IMR-90 (cell line): Measurements from ENCODE around the gene ZNF497. TPM values are rescaled to one million over a fixed set of nuclear protein-coding genes. Genes with fewer than 3 reads are reported as not detected.

Experiments
- ATAC-seq: fragments of 200-7000 bp; cut with Tn5 transposase; 2 replicates; pipeline ENCODE4 v1.9.1; 2020; ENCODE audit warnings: low read depth, mild to moderate bottlenecking, moderate library complexity
- BruUV-seq: library from RNA; stranded (reverse); fragments of 400-500 nt; replicated peaks from 2 replicates; lab custom pipeline; 2021; lab: Mats Ljungman, UMichigan
- CTCF ChIA-PET: fragments of 300-600 bp; formaldehyde crosslinking; extraction: SDS; loops from one replicate; lab custom pipeline; 2021; ENCODE audit warnings: antibody characterized with exemption; lab: Yijun Ruan, JAX
- POLR2A ChIA-PET: fragments of 300-600 bp; sonication (Branson Sonifier 250); formaldehyde crosslinking; loops from one replicate; lab custom pipeline; 2022; ENCODE audit warnings: antibody characterized with exemption; ENCODE audit not compliant: unreplicated experiment; lab: Charles Lee
- DNase-seq: peaks from one replicate; pipeline ENCODE4 v3.0.0; 2013
- H2AFZ ChIP-seq: replicated peaks from 2 replicates; pipeline ENCODE3; 2013; ENCODE audit warnings: low read length, mild to moderate bottlenecking; ENCODE audit not compliant: poor library complexity
- H2AK5ac ChIP-seq: 2 replicates; pipeline ENCODE4 v1.6.1; 2013; ENCODE audit warnings: low read depth, low read length, inconsistent platforms
- H2AK9ac ChIP-seq: replicated peaks from 2 replicates; pipeline ENCODE3; 2013; ENCODE audit warnings: mild to moderate bottlenecking, low read depth, low read length, moderate library complexity; ENCODE audit not compliant: poor library complexity
- H2BK120ac ChIP-seq: 2 replicates; pipeline ENCODE4 v1.6.1; 2013; ENCODE audit warnings: low read depth, low read length, inconsistent platforms
- H2BK15ac ChIP-seq: 3 replicates; pipeline ENCODE4 v1.6.1; 2013; ENCODE audit warnings: low read depth, low read length, inconsistent platforms
- H2BK20ac ChIP-seq: 2 replicates; pipeline ENCODE4 v1.6.1; 2013; ENCODE audit warnings: low read depth, mild to moderate bottlenecking, inconsistent platforms, low read length, moderate library complexity
- H2BK5ac ChIP-seq: 2 replicates; pipeline ENCODE4 v1.6.1; 2013; ENCODE audit warnings: mild to moderate bottlenecking, low read depth, low read length, inconsistent platforms; ENCODE audit not compliant: poor library complexity, severe bottlenecking
- H3K14ac ChIP-seq: replicated peaks from 2 replicates; pipeline ENCODE4 v1.6.1; 2013; ENCODE audit warnings: low read depth, low read length, inconsistent platforms
- H3K18ac ChIP-seq: 2 replicates; pipeline ENCODE4 v1.6.1; 2013; ENCODE audit warnings: low read depth, low read length, control low read depth
- H3K23ac ChIP-seq: 2 replicates; pipeline ENCODE4 v1.6.1; 2013; ENCODE audit warnings: low read depth, low read length, inconsistent platforms
- H3K27ac ChIP-seq: 2 replicates; pipeline ENCODE4 v1.5.1; 2013; ENCODE audit warnings: mild to moderate bottlenecking, control low read depth, low read length; ENCODE audit not compliant: insufficient read depth
- H3K27me3 ChIP-seq: 2 replicates; pipeline ENCODE4 v1.6.1; 2013; ENCODE audit warnings: low read length; ENCODE audit not compliant: control insufficient read depth, insufficient read depth
- H3K36me3 ChIP-seq: 2 replicates; pipeline ENCODE4 v1.6.1; 2013; ENCODE audit warnings: low read length, mixed read lengths; ENCODE audit not compliant: control insufficient read depth, insufficient read depth
- H3K4ac ChIP-seq: 2 replicates; pipeline ENCODE4 v1.6.1; 2013; ENCODE audit warnings: low read depth, low read length, inconsistent platforms
- H3K4me1 ChIP-seq: 2 replicates; pipeline ENCODE4 v1.6.1; 2013; ENCODE audit warnings: low read length, mixed read lengths; ENCODE audit not compliant: control insufficient read depth, insufficient read depth
- H3K4me2 ChIP-seq: 2 replicates; pipeline ENCODE4 v1.6.1; 2013; ENCODE audit warnings: low read depth, mild to moderate bottlenecking, control low read depth, low read length, moderate library complexity
- H3K4me3 ChIP-seq: 2 replicates; pipeline ENCODE4 v1.5.1; 2013; ENCODE audit warnings: low read depth, mild to moderate bottlenecking, control low read depth, low read length, moderate library complexity; ENCODE audit not compliant: insufficient read depth
- H3K56ac ChIP-seq: 2 replicates; pipeline ENCODE4 v1.6.1; 2013; ENCODE audit warnings: low read length, inconsistent platforms; ENCODE audit not compliant: insufficient read depth; ENCODE audit errors: extremely low read depth
- H3K79me1 ChIP-seq, 2 experiments: 2 replicates each; pipeline ENCODE4 v1.6.1; 2013; ENCODE audit warnings: low read length in 2 of 2, inconsistent platforms in 1 of 2, low read depth in 1 of 2
- H3K9ac ChIP-seq: 2 replicates; pipeline ENCODE4 v1.6.1; 2013; ENCODE audit warnings: low read depth, low read length, control low read depth
- H3K9me1 ChIP-seq: 2 replicates; pipeline ENCODE4 v1.6.1; 2013; ENCODE audit warnings: low read length, inconsistent platforms; ENCODE audit not compliant: insufficient read depth
- H3K9me3 ChIP-seq: 2 replicates; pipeline ENCODE4 v1.6.1; 2013; ENCODE audit warnings: low read length; ENCODE audit not compliant: control insufficient read depth, insufficient read depth
- H4K20me1 ChIP-seq: 2 replicates; pipeline ENCODE4 v1.6.1; 2013; ENCODE audit warnings: low read length, inconsistent platforms; ENCODE audit not compliant: insufficient read depth
- H4K5ac ChIP-seq: 2 replicates; pipeline ENCODE4 v1.6.1; 2013; ENCODE audit warnings: mild to moderate bottlenecking, low read depth, low read length, control low read depth
- H4K8ac ChIP-seq, 2 experiments: 2 replicates each; pipeline ENCODE4 v1.6.1; 2013; ENCODE audit warnings: low read depth in 2 of 2, low read length in 2 of 2, control low read depth in 1 of 2, inconsistent platforms in 1 of 2
- H4K91ac ChIP-seq: 2 replicates; pipeline ENCODE4 v1.6.1; 2013; ENCODE audit warnings: low read depth, low read length, inconsistent platforms; ENCODE audit not compliant: insufficient read depth
- BHLHE40 ChIP-seq: fragments of 150-350 bp; IDR thresholded peaks from 2 replicates; pipeline ENCODE4 v1.6.1; 2016; ENCODE audit warnings: mild to moderate bottlenecking, low read depth, low read length
- CEBPB ChIP-seq: IDR thresholded peaks from 2 replicates; pipeline ENCODE4 v1.6.1; 2012; ENCODE audit warnings: low read depth, low read length, improper control_type of control experiment
- CHD1 ChIP-seq: IDR thresholded peaks from 2 replicates; pipeline ENCODE4 v1.6.1; 2012; ENCODE audit warnings: low read depth, low read length, improper control_type of control experiment
- ELK1 ChIP-seq: fragments of 150-350 bp; IDR thresholded peaks from 2 replicates; pipeline ENCODE4 v1.6.1; 2016; ENCODE audit warnings: low read depth, mild to moderate bottlenecking, low read length, moderate library complexity, borderline replicate concordance
- FOS ChIP-seq: fragments of 150-350 bp; IDR thresholded peaks from 2 replicates; pipeline ENCODE4 v1.6.1; 2016; ENCODE audit warnings: low read depth, low read length
- MAFK ChIP-seq: IDR thresholded peaks from 2 replicates; pipeline ENCODE4 v1.6.1; 2012; ENCODE audit warnings: low read depth, low read length, improper control_type of control experiment
- MAZ ChIP-seq: IDR thresholded peaks from 2 replicates; pipeline ENCODE4 v1.6.1; 2012; ENCODE audit warnings: low read depth, mild to moderate bottlenecking, low read length, improper control_type of control experiment, moderate library complexity, borderline replicate concordance
- MXI1 ChIP-seq: IDR thresholded peaks from 2 replicates; pipeline ENCODE4 v1.6.1; 2012; ENCODE audit warnings: low read depth, mild to moderate bottlenecking, low read length, moderate library complexity, borderline replicate concordance
- NFE2L2 ChIP-seq: fragments of 150-350 bp; IDR thresholded peaks from 2 replicates; pipeline ENCODE4 v1.6.1; 2016; ENCODE audit warnings: low read depth, mild to moderate bottlenecking, low read length
- POLR2A ChIP-seq: IDR thresholded peaks from 2 replicates; pipeline ENCODE4 v1.6.1; 2012; ENCODE audit warnings: mild to moderate bottlenecking, low read depth, low read length
- RAD21 ChIP-seq: IDR thresholded peaks from 2 replicates; pipeline ENCODE4 v1.6.1; 2012; ENCODE audit warnings: low read length, improper control_type of control experiment
- RCOR1 ChIP-seq: IDR thresholded peaks from 2 replicates; pipeline ENCODE4 v1.6.1; 2012; ENCODE audit warnings: mild to moderate bottlenecking, low read length, improper control_type of control experiment; ENCODE audit not compliant: insufficient replicate concordance
- RFX5 ChIP-seq: IDR thresholded peaks from 2 replicates; pipeline ENCODE4 v1.8.0; 2012; ENCODE audit warnings: low read depth, mild to moderate bottlenecking, low read length, moderate library complexity
- SMC3 ChIP-seq: fragments of 150-350 bp; IDR thresholded peaks from 2 replicates; pipeline ENCODE4 v1.6.1; 2016; ENCODE audit warnings: low read depth, mild to moderate bottlenecking, antibody characterized with exemption, low read length, moderate library complexity
- WGBS, 2 experiments: methylation state at CpG; one replicate each; pipeline versions ENCODE4 v1.1.5 to v1.1.7; 2013; ENCODE audit warnings: missing lambda C conversion rate in 2 of 2; ENCODE audit not compliant: insufficient read length in 1 of 2; ENCODE audit errors: extremely low coverage in 2 of 2; 5-methylcytosine and 5-hydroxymethylcytosine counted together
- dilution Hi-C: fragments of 300-500 bp; cut with HindIII; formaldehyde crosslinking; loops from one replicate; pipeline ENCODE4 v1.14.3; 2018; ENCODE audit warnings: low sequenced_read_pairs; ENCODE audit not compliant: unreplicated experiment
- in situ Hi-C: fragments of 300-500 bp; cut with MboI; formaldehyde crosslinking; loops from 3 replicates; pipeline ENCODE4 v1.14.3; 2019; ENCODE audit warnings: low sequenced_read_pairs, inconsistent platforms, mixed read lengths
- intact Hi-C: fragments of 100-400 bp; cut with micrococcal nuclease; formaldehyde crosslinking; loops from 2 replicates; pipeline ENCODE4 v1.10.0; 2022
- polyA plus RNA-seq, 3 experiments: library from polyadenylated mRNA; depleted of rRNA; stranded (reverse); fragments of >200 nt; gene quantifications; 2 replicates each; pipeline ENCODE4 v1.2.3, GENCODE V29; 2012; ENCODE audit warnings: low replicate concordance in 1 of 3
- total RNA-seq: library from RNA; depleted of rRNA; stranded (reverse); fragments of >200 nt; gene quantifications from 2 replicates; pipeline ENCODE4 v1.2.3, GENCODE V29; 2012
- TF ChIP-seq, protein P1 (sequence below): conservative IDR thresholded peaks from 2 replicates; pipeline ENCODE4 v1.5.1; 2012; ENCODE audit warnings: mild to moderate bottlenecking, low read depth, low read length, improper control_type of control experiment
- TF ChIP-seq, protein P2 (sequence below): fragments of 150-350 bp; IDR thresholded peaks from 2 replicates; pipeline ENCODE4 v1.6.1; 2017; ENCODE audit warnings: mild to moderate bottlenecking, antibody characterized with exemption, low read length, low read depth

Gene ZNF497
- total and polyA plus RNA-seq, 2 of the 4 experiments (the other 2 are of a cell fraction) = 0.18 to 0.24 TPM

- 0 out of 2 replicates have a peak, but pooled peaks have one; percentile 1 for ATAC-seq
- POLR2A ChIA-PET = interaction anchor here (0.5 kb wide), 1 partner anchor 1054 kb away, joined by 3 read pairs; no protein-coding TSS in a partner anchor
These were observed 45.2 kb upstream of the ZNF497 start for GRCh38 chr19:58407658-58408151.

More at GRCh38 chr19:58407658-58408151, 45.2 kb upstream of the ZNF497 start:
- H4K5ac ChIP-seq = peak overlapping the region; percentile 46; the same call in 1 of the 2 replicates
- no TSS peak for BruUV-seq
- peak; percentile 25 for DNase-seq
- peak overlapping the region; percentile 88 for H2AK5ac ChIP-seq
- intact Hi-C loops (loop anchor here (2.0 kb wide), 1 partner anchor 33 kb away; the partner anchor contains the start of gene ZNF132), dilution Hi-C loops (no loop called here), in situ Hi-C loops (no loop called here)
- H4K8ac ChIP-seq = peak overlapping the region; percentile 77 to 96; a peak in 3 of 4 replicates
- CTCF ChIA-PET = no interaction called here
- H3K4me1 ChIP-seq = peaks cover 11% of the 10 kb centered on the region
- peaks cover 21% of the 10 kb centered on the region for H3K9me1 ChIP-seq
- H4K91ac ChIP-seq = peak overlapping the region; percentile 38
- WGBS, 2 experiments = 20% methylated on average over 6 of the region's 22 CpGs; no CpG with 5 or more reads in 1 of the 2 experiments
- H3K56ac ChIP-seq = peak overlapping the region; percentile 68
- peak overlapping the region; percentile 73 for H3K14ac ChIP-seq
- no peak overlapping the region for H3K18ac ChIP-seq
- peak overlapping the region; percentile 96 for H3K9ac ChIP-seq
- no peak overlapping the region for H2BK15ac ChIP-seq
- H3K23ac ChIP-seq = peak overlapping the region; percentile 63
- H3K4me2 ChIP-seq = peak overlapping the region; percentile 98
- H3K4me3 ChIP-seq = peak overlapping the region; percentile 95
- H2BK20ac ChIP-seq = no peak overlapping the region
- H3K27ac ChIP-seq = peak overlapping the region; percentile 88
- TF ChIP-seq MXI1 = no peak
- TF ChIP-seq, protein P1, sequence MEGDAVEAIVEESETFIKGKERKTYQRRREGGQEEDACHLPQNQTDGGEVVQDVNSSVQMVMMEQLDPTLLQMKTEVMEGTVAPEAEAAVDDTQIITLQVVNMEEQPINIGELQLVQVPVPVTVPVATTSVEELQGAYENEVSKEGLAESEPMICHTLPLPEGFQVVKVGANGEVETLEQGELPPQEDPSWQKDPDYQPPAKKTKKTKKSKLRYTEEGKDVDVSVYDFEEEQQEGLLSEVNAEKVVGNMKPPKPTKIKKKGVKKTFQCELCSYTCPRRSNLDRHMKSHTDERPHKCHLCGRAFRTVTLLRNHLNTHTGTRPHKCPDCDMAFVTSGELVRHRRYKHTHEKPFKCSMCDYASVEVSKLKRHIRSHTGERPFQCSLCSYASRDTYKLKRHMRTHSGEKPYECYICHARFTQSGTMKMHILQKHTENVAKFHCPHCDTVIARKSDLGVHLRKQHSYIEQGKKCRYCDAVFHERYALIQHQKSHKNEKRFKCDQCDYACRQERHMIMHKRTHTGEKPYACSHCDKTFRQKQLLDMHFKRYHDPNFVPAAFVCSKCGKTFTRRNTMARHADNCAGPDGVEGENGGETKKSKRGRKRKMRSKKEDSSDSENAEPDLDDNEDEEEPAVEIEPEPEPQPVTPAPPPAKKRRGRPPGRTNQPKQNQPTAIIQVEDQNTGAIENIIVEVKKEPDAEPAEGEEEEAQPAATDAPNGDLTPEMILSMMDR = no peak
- TF ChIP-seq FOS = no peak
- no peak for TF ChIP-seq NFE2L2
- no peak for TF ChIP-seq MAZ
- TF ChIP-seq RFX5 = no peak
- TF ChIP-seq, protein P2, sequence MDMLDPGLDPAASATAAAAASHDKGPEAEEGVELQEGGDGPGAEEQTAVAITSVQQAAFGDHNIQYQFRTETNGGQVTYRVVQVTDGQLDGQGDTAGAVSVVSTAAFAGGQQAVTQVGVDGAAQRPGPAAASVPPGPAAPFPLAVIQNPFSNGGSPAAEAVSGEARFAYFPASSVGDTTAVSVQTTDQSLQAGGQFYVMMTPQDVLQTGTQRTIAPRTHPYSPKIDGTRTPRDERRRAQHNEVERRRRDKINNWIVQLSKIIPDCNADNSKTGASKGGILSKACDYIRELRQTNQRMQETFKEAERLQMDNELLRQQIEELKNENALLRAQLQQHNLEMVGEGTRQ = no peak
- TF ChIP-seq BHLHE40 = no peak
- TF ChIP-seq MAFK = no peak
- TF ChIP-seq CHD1 = no peak
- no peak for TF ChIP-seq POLR2A
- no peak for TF ChIP-seq RAD21
- no peak for TF ChIP-seq ELK1
- TF ChIP-seq SMC3 = no peak
- TF ChIP-seq RCOR1 = no peak
- TF ChIP-seq CEBPB = no peak
- H3K27me3 ChIP-seq = no peaks in the 10 kb centered on the region
- H3K36me3 ChIP-seq = no peaks in the 10 kb centered on the region
- no peak overlapping the region for H2BK120ac ChIP-seq
- peaks cover 12% of the 10 kb centered on the region for H4K20me1 ChIP-seq
- H2AK9ac ChIP-seq = peak overlapping the region; percentile 95
- H3K79me1 ChIP-seq = peaks cover 26 to 42% of the 10 kb centered on the region in 2 experiments
- no peaks in the 10 kb centered on the region for H3K9me3 ChIP-seq
- peak overlapping the region; percentile 91 for H2AFZ ChIP-seq
- peak overlapping the region; percentile 86 for H3K4ac ChIP-seq
- H2BK5ac ChIP-seq = peak overlapping the region; percentile 82
